WTC11 (cell line): Measurements from ENCODE around the gene ITGA2.

ENCODE experiments used
- CTCF ChIP-seq: fragments of 200-600 bp; IDR thresholded peaks from 2 replicates; pipeline ENCODE4 v1.8.0; 2022; ENCODE audit warnings: antibody characterized with exemption
- NFYB ChIP-seq: sonication (generic); formaldehyde crosslinking; conservative IDR thresholded peaks from 2 replicates; pipeline ENCODE4 v1.8.0; 2022; ENCODE audit warnings: low read depth, missing genetic modification reagents

GRCh38 chr5:52950686-52951085 is 38.5 kb upstream of the ITGA2 start:
- TF ChIP-seq CTCF (no peak), NFYB (CRISPR knock-in tag) (no peak)
